HepG2 (cell line): ENCODE results near the gene CEP78. TPM values are rescaled to one million over a fixed set of nuclear protein-coding genes. Genes with fewer than 3 reads are reported as not detected.

Experiments
- CCDC6 ChIP-seq: sonication (generic); formaldehyde crosslinking; IDR thresholded peaks from 2 replicates; pipeline ENCODE4 v1.8.1; 2022; ENCODE audit warnings: mild to moderate bottlenecking, missing genetic modification reagents, moderate library complexity
- CEBPB ChIP-seq: IDR thresholded peaks from 2 replicates; pipeline ENCODE4 v1.6.1; 2011; ENCODE audit warnings: low read depth, low read length, improper control_type of control experiment, borderline replicate concordance
- FIP1L1 ChIP-seq: fragments of 200-400 bp; formaldehyde crosslinking; IDR thresholded peaks from 2 replicates; pipeline ENCODE4 v1.6.1; 2018; ENCODE audit warnings: low read depth, mild to moderate bottlenecking, low read length, moderate library complexity, borderline replicate concordance; ENCODE audit not compliant: insufficient read depth
- HNF4G ChIP-seq, 2 experiments: sonication (generic) in 1 of 2; formaldehyde crosslinking in 1 of 2; IDR thresholded peaks; 2 replicates each; pipeline versions ENCODE4 v1.4.0 to v1.6.1; 2011 to 2020; ENCODE audit warnings: borderline replicate concordance in 2 of 2, low read depth in 2 of 2, mild to moderate bottlenecking in 2 of 2, low read length in 1 of 2, missing genetic modification reagents in 1 of 2, moderate library complexity in 1 of 2
- KDM1A ChIP-seq: IDR thresholded peaks from 2 replicates; pipeline ENCODE4 v1.6.1; 2016; ENCODE audit warnings: missing compliant biosample characterization
- LCORL ChIP-seq, 2 experiments: fragments of 450-650 bp in 1 of 2; sonication (generic) in 1 of 2; formaldehyde crosslinking in 1 of 2; IDR thresholded peaks; 2 replicates each; pipeline versions ENCODE4 v1.5.0 to v1.6.1; 2017 to 2020; ENCODE audit warnings: antibody characterized with exemption in 1 of 2, missing genetic modification reagents in 1 of 2
- NONO ChIP-seq, 2 experiments: fragments of 450-650 bp in 1 of 2; sonication (generic) in 1 of 2; formaldehyde crosslinking in 1 of 2; IDR thresholded peaks in 1 of 2; conservative IDR thresholded peaks in 1 of 2; 2 replicates each; pipeline versions ENCODE4 v1.6.1 to v1.8.0; 2017 to 2022; ENCODE audit warnings: mild to moderate bottlenecking in 1 of 2, missing genetic modification reagents in 1 of 2, moderate library complexity in 1 of 2
- TSC22D2 ChIP-seq: sonication (generic); formaldehyde crosslinking; IDR thresholded peaks from 2 replicates; pipeline ENCODE4 v1.5.1; 2020; ENCODE audit warnings: missing genetic modification reagents, mild to moderate bottlenecking, borderline replicate concordance
- ZFP36L1 ChIP-seq: sonication (generic); formaldehyde crosslinking; IDR thresholded peaks from 2 replicates; pipeline ENCODE4 v1.8.0; 2022; ENCODE audit warnings: mild to moderate bottlenecking, missing genetic modification reagents, moderate library complexity
- ZMYM3 ChIP-seq: sonication (generic); formaldehyde crosslinking; IDR thresholded peaks from 2 replicates; pipeline ENCODE4 v1.5.1; 2020; ENCODE audit warnings: mild to moderate bottlenecking, missing genetic modification reagents
- ZNF224 ChIP-seq: sonication (generic); formaldehyde crosslinking; IDR thresholded peaks from 2 replicates; pipeline ENCODE4 v1.5.0; 2020; ENCODE audit warnings: mild to moderate bottlenecking, missing genetic modification reagents
- ZNF362 ChIP-seq: sonication (generic); formaldehyde crosslinking; IDR thresholded peaks from 2 replicates; pipeline ENCODE4 v1.4.0; 2020; ENCODE audit warnings: missing genetic modification reagents, mild to moderate bottlenecking, borderline replicate concordance
- ZNF549 ChIP-seq: sonication (generic); formaldehyde crosslinking; IDR thresholded peaks from 2 replicates; pipeline ENCODE4 v1.5.0; 2020; ENCODE audit warnings: missing genetic modification reagents
- ZNF550 ChIP-seq: sonication (generic); formaldehyde crosslinking; IDR thresholded peaks from 2 replicates; pipeline ENCODE4 v1.4.0; 2020; ENCODE audit warnings: mild to moderate bottlenecking, missing genetic modification reagents, borderline replicate concordance
- ZNF879 ChIP-seq: sonication (generic); formaldehyde crosslinking; IDR thresholded peaks from 2 replicates; pipeline ENCODE4 v1.8.1; 2023; ENCODE audit warnings: missing genetic modification reagents
- ZSCAN22 ChIP-seq: sonication (generic); formaldehyde crosslinking; IDR thresholded peaks from 2 replicates; pipeline ENCODE4 v1.4.0; 2020; ENCODE audit warnings: mild to moderate bottlenecking, missing genetic modification reagents
- polyA plus RNA-seq, 8 experiments: library from polyadenylated mRNA; depleted of rRNA in 3 of 8; stranded (reverse) in 7 of 8; unstranded in 1 of 8; fragments of >200 nt; fragmentation: Illumina TruSeq in 4 of 8; extraction: Trizol in 4 of 8; gene quantifications; 2 replicates each; pipeline versions ENCODE4 v1.2.1 to v1.2.3, GENCODE V29; 2011 to 2016; ENCODE audit warnings: low read depth in 4 of 8, missing spikeins in 1 of 8, mixed read lengths in 1 of 8; ENCODE audit not compliant: insufficient read depth in 1 of 8
- total RNA-seq, 5 experiments: library from RNA; depleted of rRNA; stranded (reverse); fragments of >200 nt; fragmentation: Illumina TruSeq; extraction: Trizol; gene quantifications; 2 replicates each; pipeline ENCODE4 v1.2.3, GENCODE V29; 2016; ENCODE audit warnings: low read depth in 1 of 5
- TF ChIP-seq, protein P1 (sequence below): sonication (generic); formaldehyde crosslinking; IDR thresholded peaks from 2 replicates; pipeline ENCODE4 v1.5.0; 2020; ENCODE audit warnings: mild to moderate bottlenecking, missing genetic modification reagents, borderline replicate concordance
- TF ChIP-seq, protein P2 (sequence below): sonication (generic); formaldehyde crosslinking; IDR thresholded peaks from 2 replicates; pipeline ENCODE4 v1.4.0; 2020; ENCODE audit warnings: mild to moderate bottlenecking, missing genetic modification reagents
- TF ChIP-seq, protein P3 (sequence below): sonication (generic); formaldehyde crosslinking; IDR thresholded peaks from 2 replicates; pipeline ENCODE4 v1.5.0; 2020; ENCODE audit warnings: missing genetic modification reagents

Gene CEP78
- total and polyA plus RNA-seq, 2 of the 13 experiments (the other 11 are each of a cell fraction or from before 2014, with no cell fraction given), result 5.1 to 30.8 TPM

GRCh38 chr9:78236551-78236910 is 656 bp downstream of the CEP78 start (continued):
- TF ChIP-seq, protein P1, sequence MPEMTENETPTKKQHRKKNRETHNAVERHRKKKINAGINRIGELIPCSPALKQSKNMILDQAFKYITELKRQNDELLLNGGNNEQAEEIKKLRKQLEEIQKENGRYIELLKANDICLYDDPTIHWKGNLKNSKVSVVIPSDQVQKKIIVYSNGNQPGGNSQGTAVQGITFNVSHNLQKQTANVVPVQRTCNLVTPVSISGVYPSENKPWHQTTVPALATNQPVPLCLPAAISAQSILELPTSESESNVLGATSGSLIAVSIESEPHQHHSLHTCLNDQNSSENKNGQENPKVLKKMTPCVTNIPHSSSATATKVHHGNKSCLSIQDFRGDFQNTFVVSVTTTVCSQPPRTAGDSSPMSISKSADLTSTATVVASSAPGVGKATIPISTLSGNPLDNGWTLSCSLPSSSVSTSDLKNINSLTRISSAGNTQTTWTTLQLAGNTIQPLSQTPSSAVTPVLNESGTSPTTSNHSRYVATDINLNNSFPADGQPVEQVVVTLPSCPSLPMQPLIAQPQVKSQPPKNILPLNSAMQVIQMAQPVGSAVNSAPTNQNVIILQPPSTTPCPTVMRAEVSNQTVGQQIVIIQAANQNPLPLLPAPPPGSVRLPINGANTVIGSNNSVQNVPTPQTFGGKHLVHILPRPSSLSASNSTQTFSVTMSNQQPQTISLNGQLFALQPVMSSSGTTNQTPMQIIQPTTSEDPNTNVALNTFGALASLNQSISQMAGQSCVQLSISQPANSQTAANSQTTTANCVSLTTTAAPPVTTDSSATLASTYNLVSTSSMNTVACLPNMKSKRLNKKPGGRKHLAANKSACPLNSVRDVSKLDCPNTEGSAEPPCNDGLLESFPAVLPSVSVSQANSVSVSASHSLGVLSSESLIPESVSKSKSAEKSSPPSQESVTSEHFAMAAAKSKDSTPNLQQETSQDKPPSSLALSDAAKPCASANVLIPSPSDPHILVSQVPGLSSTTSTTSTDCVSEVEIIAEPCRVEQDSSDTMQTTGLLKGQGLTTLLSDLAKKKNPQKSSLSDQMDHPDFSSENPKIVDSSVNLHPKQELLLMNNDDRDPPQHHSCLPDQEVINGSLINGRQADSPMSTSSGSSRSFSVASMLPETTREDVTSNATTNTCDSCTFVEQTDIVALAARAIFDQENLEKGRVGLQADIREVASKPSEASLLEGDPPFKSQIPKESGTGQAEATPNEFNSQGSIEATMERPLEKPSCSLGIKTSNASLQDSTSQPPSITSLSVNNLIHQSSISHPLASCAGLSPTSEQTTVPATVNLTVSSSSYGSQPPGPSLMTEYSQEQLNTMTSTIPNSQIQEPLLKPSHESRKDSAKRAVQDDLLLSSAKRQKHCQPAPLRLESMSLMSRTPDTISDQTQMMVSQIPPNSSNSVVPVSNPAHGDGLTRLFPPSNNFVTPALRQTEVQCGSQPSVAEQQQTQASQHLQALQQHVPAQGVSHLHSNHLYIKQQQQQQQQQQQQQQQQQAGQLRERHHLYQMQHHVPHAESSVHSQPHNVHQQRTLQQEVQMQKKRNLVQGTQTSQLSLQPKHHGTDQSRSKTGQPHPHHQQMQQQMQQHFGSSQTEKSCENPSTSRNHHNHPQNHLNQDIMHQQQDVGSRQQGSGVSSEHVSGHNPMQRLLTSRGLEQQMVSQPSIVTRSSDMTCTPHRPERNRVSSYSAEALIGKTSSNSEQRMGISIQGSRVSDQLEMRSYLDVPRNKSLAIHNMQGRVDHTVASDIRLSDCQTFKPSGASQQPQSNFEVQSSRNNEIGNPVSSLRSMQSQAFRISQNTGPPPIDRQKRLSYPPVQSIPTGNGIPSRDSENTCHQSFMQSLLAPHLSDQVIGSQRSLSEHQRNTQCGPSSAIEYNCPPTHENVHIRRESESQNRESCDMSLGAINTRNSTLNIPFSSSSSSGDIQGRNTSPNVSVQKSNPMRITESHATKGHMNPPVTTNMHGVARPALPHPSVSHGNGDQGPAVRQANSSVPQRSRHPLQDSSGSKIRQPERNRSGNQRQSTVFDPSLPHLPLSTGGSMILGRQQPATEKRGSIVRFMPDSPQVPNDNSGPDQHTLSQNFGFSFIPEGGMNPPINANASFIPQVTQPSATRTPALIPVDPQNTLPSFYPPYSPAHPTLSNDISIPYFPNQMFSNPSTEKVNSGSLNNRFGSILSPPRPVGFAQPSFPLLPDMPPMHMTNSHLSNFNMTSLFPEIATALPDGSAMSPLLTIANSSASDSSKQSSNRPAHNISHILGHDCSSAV (CRISPR knock-in tag), result no peak
- no peak for TF ChIP-seq ZNF549
- TF ChIP-seq, protein P2, sequence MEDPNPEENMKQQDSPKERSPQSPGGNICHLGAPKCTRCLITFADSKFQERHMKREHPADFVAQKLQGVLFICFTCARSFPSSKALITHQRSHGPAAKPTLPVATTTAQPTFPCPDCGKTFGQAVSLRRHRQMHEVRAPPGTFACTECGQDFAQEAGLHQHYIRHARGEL (CRISPR knock-in tag), result no peak
- 0 out of 2 replicates have a peak, but pooled peaks have one; percentile 47 for TF ChIP-seq KDM1A (CRISPR knock-in tag)
- TF ChIP-seq TSC22D2 (CRISPR knock-in tag), result no peak
- TF ChIP-seq ZNF362 (CRISPR knock-in tag), result peak; percentile 21; the same call in 1 of the 2 replicates
- peak; percentile 56; the same call in 1 of the 2 replicates for TF ChIP-seq ZMYM3 (CRISPR knock-in tag)
- 0 out of 2 replicates have a peak, but pooled peaks have one; percentile 14 for TF ChIP-seq ZSCAN22 (CRISPR knock-in tag)
- no peak for TF ChIP-seq FIP1L1
- no peak for TF ChIP-seq HNF4G (IDR thresholded peaks at IDR 0.05; ENCODE audit: borderline replicate concordance, low read depth, low read length)
- 0 out of 2 replicates have a peak, but pooled peaks have one; percentile 14 for TF ChIP-seq HNF4G (CRISPR knock-in tag; IDR thresholded peaks at IDR 0.05; ENCODE audit: borderline replicate concordance, low read depth)
- TF ChIP-seq, protein P3, sequence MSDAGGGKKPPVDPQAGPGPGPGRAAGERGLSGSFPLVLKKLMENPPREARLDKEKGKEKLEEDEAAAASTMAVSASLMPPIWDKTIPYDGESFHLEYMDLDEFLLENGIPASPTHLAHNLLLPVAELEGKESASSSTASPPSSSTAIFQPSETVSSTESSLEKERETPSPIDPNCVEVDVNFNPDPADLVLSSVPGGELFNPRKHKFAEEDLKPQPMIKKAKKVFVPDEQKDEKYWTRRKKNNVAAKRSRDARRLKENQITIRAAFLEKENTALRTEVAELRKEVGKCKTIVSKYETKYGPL (CRISPR knock-in tag), result no peak
- TF ChIP-seq ZNF224 (CRISPR knock-in tag), result no peak
- no peak for TF ChIP-seq ZNF550
- no peak for TF ChIP-seq LCORL (IDR thresholded peaks at IDR 0.05)
- no peak for TF ChIP-seq LCORL (CRISPR knock-in tag; IDR thresholded peaks at IDR 0.05)
- TF ChIP-seq CEBPB, result no peak
- TF ChIP-seq CCDC6, result peak; percentile 38; the same call in 1 of the 2 replicates
- TF ChIP-seq ZNF879 (CRISPR knock-in tag), result no peak
- no peak for TF ChIP-seq ZFP36L1 (CRISPR knock-in tag)
- no peak for TF ChIP-seq NONO (IDR thresholded peaks at IDR 0.05)
- no peak for TF ChIP-seq NONO (CRISPR knock-in tag; conservative IDR thresholded peaks at IDR 0.05)
